Measurements from ENCODE around the gene PHKG1.

Gene PHKG1

GRCh38 chr7:56030340-56030739 is 62.4 kb downstream of the PHKG1 start:
- Mint-ChIP-seq H3K27me3 (no peaks in the 10 kb centered on the region), H3K9me3 (no peaks in the 10 kb centered on the region), H3K4me3 (no peak overlapping the region), H3K27ac (no peak overlapping the region), H3K4me1 (peaks cover 11% of the 10 kb centered on the region), H3K36me3 (peaks cover 3% of the 10 kb centered on the region)
